Activated B cell treated with CpG ODN at 0.5 μM for 24 hours (primary cell): ENCODE measurements around the gene HCN2. TPM values are rescaled to one million over a fixed set of nuclear protein-coding genes. Genes with fewer than 3 reads are reported as not detected.
"Not testable (repeated sequence)": the region's sequence is repeated elsewhere in the genome, so short reads cannot be mapped to it uniquely, and the experiment has no call there.

Experiments
- ATAC-seq: fragments of 200-7000 bp; cut with Tn5 transposase; one replicate; pipeline ENCODE4 v1.10.0; 2021; ENCODE audit warnings: low read depth, mild to moderate bottlenecking, moderate library complexity
- CTCF ChIA-PET: fragments of 350-600 bp; sonication (Branson Sonifier 250); formaldehyde crosslinking; loops from one replicate; lab custom pipeline; 2021; ENCODE audit warnings: antibody characterized with exemption; lab: Charles Lee
- POLR2A ChIA-PET: fragments of 350-600 bp; sonication (Branson Sonifier 250); formaldehyde crosslinking; loops from one replicate; lab custom pipeline; 2021; ENCODE audit warnings: antibody characterized with exemption; lab: Charles Lee
- DNase-seq: peaks from one replicate; pipeline ENCODE4 v3.0.0; 2022
- H3K27ac Mint-ChIP-seq: one replicate; pipeline ENCODE4 v1.8.0; 2020; ENCODE audit warnings: mixed read lengths
- H3K27me3 Mint-ChIP-seq: one replicate; pipeline ENCODE4 v1.8.0; 2021; ENCODE audit warnings: mixed read lengths
- H3K36me3 Mint-ChIP-seq: one replicate; pipeline ENCODE4 v1.8.0; 2021; ENCODE audit warnings: low read depth, mixed read lengths
- H3K4me1 Mint-ChIP-seq: one replicate; pipeline ENCODE4 v1.8.0; 2021; ENCODE audit warnings: mixed read lengths
- H3K4me3 Mint-ChIP-seq: one replicate; pipeline ENCODE4 v1.8.0; 2020; ENCODE audit warnings: mild to moderate bottlenecking, mixed read lengths
- H3K9me3 Mint-ChIP-seq: one replicate; pipeline ENCODE4 v1.8.0; 2020; ENCODE audit warnings: mixed read lengths
- CTCF ChIP-seq: fragments of 200-600 bp; IDR thresholded peaks from one replicate; pipeline ENCODE4 v1.8.0; 2022; ENCODE audit warnings: antibody characterized with exemption, mild to moderate bottlenecking
- intact Hi-C: fragments of 100-400 bp; cut with micrococcal nuclease; formaldehyde crosslinking; loops from one replicate; pipeline ENCODE4 v1.15.1; 2024
- total RNA-seq: library from RNA; stranded (reverse); gene quantifications from 2 replicates; pipeline ENCODE4 v1.2.3, GENCODE V29; 2022

Gene HCN2
- total RNA-seq, 1 donor from 2014 or later, result 0.13 TPM

- ATAC-seq, result no peak
- Mint-ChIP-seq H3K36me3 (peaks cover 44% of the 10 kb centered on the region), H3K4me1 (peaks cover 6% of the 10 kb centered on the region), H3K4me3 (no peak overlapping the region), H3K9me3 (no peaks in the 10 kb centered on the region), H3K27me3 (peaks cover 3% of the 10 kb centered on the region), H3K27ac (no peak overlapping the region)
- CTCF ChIA-PET, result no interaction called here
- POLR2A ChIA-PET, result no interaction called here
- no peak for DNase-seq
- intact Hi-C loops, result no loop called here
- no peak for TF ChIP-seq CTCF
These were observed 30.6 kb downstream of the HCN2 start for GRCh38 chr19:620166-620862.

- H3K27ac Mint-ChIP-seq, H3K27me3 Mint-ChIP-seq, H3K9me3 Mint-ChIP-seq, intact Hi-C loops, CTCF ChIA-PET, ATAC-seq, DNase-seq, POLR2A ChIA-PET, H3K4me3 Mint-ChIP-seq, H3K4me1 Mint-ChIP-seq: not testable (repeated sequence)
- H3K36me3 Mint-ChIP-seq, result peaks cover 50% of the 10 kb centered on the region
These were observed 31.5 kb downstream of the HCN2 start for GRCh38 chr19:621191-621590.

GRCh38 chr19:621819-622218 lies 32.1 kb downstream of the HCN2 start:
- ATAC-seq (no peak), DNase-seq (no peak)
- CTCF ChIA-PET, result no interaction called here
- Mint-ChIP-seq H3K27me3 (no peaks in the 10 kb centered on the region), H3K4me1 (peaks cover 2% of the 10 kb centered on the region), H3K4me3 (no peak overlapping the region), H3K9me3 (no peaks in the 10 kb centered on the region), H3K27ac (no peak overlapping the region), H3K36me3 (peaks cover 51% of the 10 kb centered on the region)
- intact Hi-C loops, result no loop called here
- TF ChIP-seq CTCF, result no peak
- POLR2A ChIA-PET, result no interaction called here

- Mint-ChIP-seq H3K4me3 (no peak overlapping the region), H3K36me3 (peaks cover 54% of the 10 kb centered on the region), H3K27me3 (no peaks in the 10 kb centered on the region), H3K4me1 (no peaks in the 10 kb centered on the region), H3K9me3 (no peaks in the 10 kb centered on the region), H3K27ac (no peak overlapping the region)
- intact Hi-C loops, result no loop called here
- no peak for DNase-seq
- POLR2A ChIA-PET, result no interaction called here
- no peak for ATAC-seq
- TF ChIP-seq CTCF, result no peak
- CTCF ChIA-PET, result no interaction called here
These were observed 33.0 kb downstream of the HCN2 start for GRCh38 chr19:622666-623065.

GRCh38 chr19:623175-623916 lies 33.7 kb downstream of the HCN2 start:
- Mint-ChIP-seq H3K36me3 (peaks cover 54% of the 10 kb centered on the region), H3K9me3 (no peaks in the 10 kb centered on the region), H3K27ac (no peak overlapping the region), H3K4me1 (no peaks in the 10 kb centered on the region), H3K4me3 (no peak overlapping the region), H3K27me3 (no peaks in the 10 kb centered on the region)
- POLR2A ChIA-PET, result interaction anchor here (1.4 kb wide), 1 partner anchor 10 kb away, joined by 10 read pairs; the partner anchor contains the start of gene POLRMT
- CTCF ChIA-PET, result no interaction called here
- no peak for ATAC-seq
- DNase-seq, result no peak
- no peak for TF ChIP-seq CTCF
- intact Hi-C loops, result no loop called here
